ENCODE measurements around the gene ASB1. TPM values are rescaled to one million over a fixed set of nuclear protein-coding genes. Genes with fewer than 3 reads are reported as not detected.
A peak's percentile ranks its signal among the peaks of the same experiment; 100 is the strongest.

Gene ASB1
- total RNA-seq (2014; rRNA removed) (28.9 and 60.0 TPM in 2 replicates), Bru-seq, nascent RNA (percentile 96 among the genes with signal in this experiment), BruChase-seq, experiment 1, labeled RNA remaining after a 6-hour chase (percentile 92 among the genes with signal in this experiment), BruChase-seq, experiment 2, labeled RNA remaining after a 2-hour chase (percentile 94 among the genes with signal in this experiment)
- long read RNA-seq, full-length matches to known transcripts, result 23 of 68 reads
- long read RNA-seq, partial matches to known transcripts, result 11 of 68 reads
- long read RNA-seq, other reads (novel, unspliced or antisense), result 34 of 68 reads

GRCh38 chr2:238426568-238427434 is at the start of gene ASB1:
TSS of gene ASB1 (plus strand) at chr2:238426927. CDS start at chr2:238427071, 144 bp downstream.
- ChIA-PET CTCF (no interaction called here), POLR2A (ENCODE audit: unreplicated experiment) (interaction anchor here (1.0 kb wide), 1 partner anchor 12 kb away, joined by 3 read pairs; no protein-coding TSS in a partner anchor)
- Histone ChIP-seq H3K36me3 (ENCODE audit: low read depth, low read length) (peaks cover 13% of the 10 kb centered on the region), H3K27me3 (ENCODE audit: low read length) (no peaks in the 10 kb centered on the region), H4K20me1 (ENCODE audit: low read length) (no peaks in the 10 kb centered on the region), H3K79me2 (ENCODE audit: low read length) (peaks cover 48% of the 10 kb centered on the region), H3K9me2 (replicated peaks; ENCODE audit: low read length) (no peaks in the 10 kb centered on the region), H3F3A (ENCODE audit: low read length, unreplicated experiment) (no peaks in the 10 kb centered on the region), H3K9me3 (ENCODE audit: low read length) (no peaks in the 10 kb centered on the region), H3K4me2 (ENCODE audit: low read length) (peak within 1 kb of the TSS; percentile 98), H3K27ac (ENCODE audit: low read length) (peak within 1 kb of the TSS; percentile 95), H3K9ac (ENCODE audit: low read length) (peak within 1 kb of the TSS; percentile 95), H3K4me3 (ENCODE audit: low read length) (peak within 1 kb of the TSS; percentile 93), H3K4me1 (ENCODE audit: insufficient read depth, low read length) (peaks cover 20% of the 10 kb centered on the region), H2AFZ (ENCODE audit: low read length) (peak within 1 kb of the TSS; percentile 87)
- ATAC-seq (peak; percentile 70), DNase-seq (peak; percentile 78)
- TF ChIP-seq EZH2 (IDR thresholded peaks at IDR 0.05; ENCODE audit: low read length, unreplicated experiment), result no peak
- no peak for TF ChIP-seq EZH2phosphoT487 (IDR thresholded peaks at IDR 0.05; ENCODE audit: borderline replicate concordance, low read length)
- no peak for TF ChIP-seq CTCF (conservative IDR thresholded peaks at IDR 0.05; ENCODE audit: low read depth, low read length)
- intact Hi-C loops (cut with micrococcal nuclease), result loop anchor here (1.0 kb wide), 1 partner anchor 12 kb away; no protein-coding TSS in a partner anchor
- no TSS peak for BruUV-seq (replicated peaks)

- H2AFZ ChIP-seq (ENCODE audit: low read length), result no peak overlapping the region
- H3K9ac ChIP-seq (ENCODE audit: low read length), result no peak overlapping the region
- intact Hi-C loops (cut with micrococcal nuclease), result no loop called here
- POLR2A ChIA-PET (ENCODE audit: unreplicated experiment), result interaction anchor here (0.6 kb wide), 1 partner anchor 13 kb away, joined by 8 read pairs; no protein-coding TSS in a partner anchor
- BruUV-seq (replicated peaks), result no TSS peak
- no peaks in the 10 kb centered on the region for H3K9me2 ChIP-seq (replicated peaks; ENCODE audit: low read length)
- no peaks in the 10 kb centered on the region for H3K36me3 ChIP-seq (ENCODE audit: low read depth, low read length)
- no peak overlapping the region for H3K4me2 ChIP-seq (ENCODE audit: low read length)
- ATAC-seq (no peak), DNase-seq (no peak)
- no peak overlapping the region for H3K27ac ChIP-seq (ENCODE audit: low read length)
- H3K4me1 ChIP-seq (ENCODE audit: insufficient read depth, low read length), result peaks cover 28% of the 10 kb centered on the region
- TF ChIP-seq EZH2 (IDR thresholded peaks at IDR 0.05; ENCODE audit: low read length, unreplicated experiment) (no peak), EZH2phosphoT487 (IDR thresholded peaks at IDR 0.05; ENCODE audit: borderline replicate concordance, low read length) (no peak), CTCF (conservative IDR thresholded peaks at IDR 0.05; ENCODE audit: low read depth, low read length) (no peak)
- no peaks in the 10 kb centered on the region for H3K27me3 ChIP-seq (ENCODE audit: low read length)
- CTCF ChIA-PET, result no interaction called here
- H4K20me1 ChIP-seq (ENCODE audit: low read length), result no peaks in the 10 kb centered on the region
- H3F3A ChIP-seq (ENCODE audit: low read length, unreplicated experiment), result peaks cover 8% of the 10 kb centered on the region
- H3K9me3 ChIP-seq (ENCODE audit: low read length), result no peaks in the 10 kb centered on the region
- H3K4me3 ChIP-seq (ENCODE audit: low read length), result no peak overlapping the region
- no peaks in the 10 kb centered on the region for H3K79me2 ChIP-seq (ENCODE audit: low read length)
Measured at GRCh38 chr2:238378230-238379095, 48.3 kb upstream of the ASB1 start.
